ENCODE data around the gene CTNNAL1. TPM values are rescaled to one million over a fixed set of nuclear protein-coding genes. Genes with fewer than 3 reads are reported as not detected.

CTNNAL1 gene
- total and polyA plus RNA-seq, 9 of the 15 experiments (the other 6 are each of a cell fraction or from before 2014, with no cell fraction given): 23.2 to 78.0 (median 46.7) TPM

- peak; percentile 75 to 80; a peak in 2 of 4 replicates for TF ChIP-seq ZNF318 (IDR thresholded peaks at IDR 0.05; ENCODE audit: borderline replicate concordance in 1 of 2, low read depth in 1 of 2)
Observed at GRCh38 chr9:108903420-108904103, 109.7 kb downstream of the CTNNAL1 start (continued).
